Measurements from ENCODE around the gene HPSE2.
"Not testable (repeated sequence)": the region's sequence is repeated elsewhere in the genome, so short reads cannot be mapped to it uniquely, and the experiment has no call there.

Gene HPSE2

GRCh38 chr10:98510412-98510995, 725.1 kb downstream of the HPSE2 start:
- no peak for DNase-seq (ENCODE audit: low read depth)
- TF ChIP-seq CTCF (conservative IDR thresholded peaks at IDR 0.05; ENCODE audit: low read length) = no peak
- H3K4me3 ChIP-seq (ENCODE audit: low read length) = no peak overlapping the region

- DNase-seq (ENCODE audit: low read depth) = no peak
- no peak for TF ChIP-seq CTCF (conservative IDR thresholded peaks at IDR 0.05; ENCODE audit: low read length)
- H3K4me3 ChIP-seq (ENCODE audit: low read length) = no peak overlapping the region
Measured at GRCh38 chr10:98509745-98510144, 725.9 kb downstream of the HPSE2 start.

GRCh38 chr10:98502535-98502934, 733.1 kb downstream of the HPSE2 start:
- not testable (repeated sequence) for H3K4me3 ChIP-seq (ENCODE audit: low read length); DNase-seq (ENCODE audit: low read depth)

- H3K4me3 ChIP-seq (ENCODE audit: low read length) = no peak overlapping the region
- no peak for DNase-seq (ENCODE audit: low read depth)
- TF ChIP-seq CTCF (conservative IDR thresholded peaks at IDR 0.05; ENCODE audit: low read length) = no peak
Measured at GRCh38 chr10:98492763-98493162, 742.9 kb downstream of the HPSE2 start.

GRCh38 chr10:98489561-98490481, 745.8 kb downstream of the HPSE2 start:
- no peak for TF ChIP-seq CTCF (conservative IDR thresholded peaks at IDR 0.05; ENCODE audit: low read length)
- DNase-seq (ENCODE audit: low read depth) = peak; percentile 61
- H3K4me3 ChIP-seq (ENCODE audit: low read length) = no peak overlapping the region

- no peak overlapping the region for H3K4me3 ChIP-seq (ENCODE audit: low read length)
- DNase-seq (ENCODE audit: low read depth) = no peak
- TF ChIP-seq CTCF (conservative IDR thresholded peaks at IDR 0.05; ENCODE audit: low read length) = no peak
Measured at GRCh38 chr10:98488669-98489430, 746.8 kb downstream of the HPSE2 start.

GRCh38 chr10:98487649-98488048, 748.0 kb downstream of the HPSE2 start:
- no peak for TF ChIP-seq CTCF (conservative IDR thresholded peaks at IDR 0.05; ENCODE audit: low read length)
- no peak overlapping the region for H3K4me3 ChIP-seq (ENCODE audit: low read length)
- DNase-seq (ENCODE audit: low read depth) = no peak
